OCI-LY3 (cell line): ENCODE results near the gene DSN1.
A peak's percentile ranks its signal among the peaks of the same experiment; 100 is the strongest.

Experiments
- H2AFZ ChIP-seq: fragments of 200-600, 300-600 bp; shearing (Covaris generic); 2 replicates; pipeline ENCODE4 v1.6.0; 2014; ENCODE audit warnings: antibody characterized with exemption, low read depth, low read length
- H3K27ac ChIP-seq: fragments of 200-600, 300-600 bp; sonication (generic); 2 replicates; pipeline ENCODE4 v1.5.1; 2014; ENCODE audit warnings: mild to moderate bottlenecking, low read length, moderate library complexity, mixed read lengths
- H3K27me3 ChIP-seq: fragments of 200-600, 300-600 bp; sonication (generic); 2 replicates; pipeline ENCODE4 v1.6.1; 2014; ENCODE audit warnings: low read depth, low read length, mixed read lengths
- H3K36me3 ChIP-seq: fragments of 200-600, 300-600 bp; sonication (generic); replicated peaks from 2 replicates; pipeline ENCODE3; 2014; ENCODE audit warnings: low read depth, low read length, mixed read lengths
- H3K4me1 ChIP-seq: fragments of 300-600, 200-600 bp; sonication (generic); 2 replicates; pipeline ENCODE4 v1.6.1; 2014; ENCODE audit warnings: low read length, mixed read lengths
- H3K4me2 ChIP-seq: fragments of 200-600, 300-600 bp; sonication (generic); 2 replicates; pipeline ENCODE4 v1.6.1; 2014; ENCODE audit warnings: low read length, mixed read lengths
- H3K4me3 ChIP-seq: fragments of 300-600, 200-600 bp; sonication (generic); 2 replicates; pipeline ENCODE4 v1.5.1; 2014; ENCODE audit warnings: antibody characterized with exemption, mild to moderate bottlenecking, low read length, moderate library complexity
- H3K79me2 ChIP-seq: fragments of 300-600, 200-600 bp; shearing (Covaris generic); 2 replicates; pipeline ENCODE4 v1.6.1; 2014; ENCODE audit warnings: mild to moderate bottlenecking, low read length, mixed read lengths
- H3K9ac ChIP-seq: fragments of 300-600, 200-600 bp; shearing (Covaris generic); 2 replicates; pipeline ENCODE4 v1.6.0; 2014; ENCODE audit warnings: mild to moderate bottlenecking, low read length, moderate library complexity
- H3K9me3 ChIP-seq: fragments of 200-600, 300-600 bp; shearing (Covaris generic); 2 replicates; pipeline ENCODE4 v1.6.1; 2014; ENCODE audit warnings: low read length, mixed read lengths; ENCODE audit not compliant: insufficient read depth
- H4K20me1 ChIP-seq: fragments of 200-600, 300-600 bp; sonication (generic); 2 replicates; pipeline ENCODE4 v1.6.1; 2016; ENCODE audit warnings: low read length, mixed read lengths; ENCODE audit not compliant: insufficient read depth
- CTCF ChIP-seq: fragments of 200-600, 300-600 bp; sonication (generic); IDR thresholded peaks from 2 replicates; pipeline ENCODE4 v1.5.1; 2014; ENCODE audit warnings: antibody characterized with exemption, low read length, low read depth
- EZH2phosphoT487 ChIP-seq: fragments of 200-600 bp; shearing (Covaris generic); IDR thresholded peaks from 2 replicates; pipeline ENCODE4 v1.6.1; 2018; ENCODE audit warnings: antibody characterized with exemption, mixed run types, low read depth

Gene DSN1

GRCh38 chr20:36775826-36776225, 2.3 kb upstream of the DSN1 start:
- H3K27ac ChIP-seq, result no peak overlapping the region
- TF ChIP-seq CTCF (no peak), EZH2phosphoT487 (no peak)
- H2AFZ ChIP-seq, result no peak overlapping the region
- no peaks in the 10 kb centered on the region for H3K27me3 ChIP-seq
- peaks cover 22% of the 10 kb centered on the region for H3K4me1 ChIP-seq
- no peak overlapping the region for H3K4me3 ChIP-seq
- H3K4me2 ChIP-seq, result no peak overlapping the region
- peaks cover under 1% of the 10 kb centered on the region for H3K36me3 ChIP-seq
- no peaks in the 10 kb centered on the region for H4K20me1 ChIP-seq
- H3K9me3 ChIP-seq, result no peaks in the 10 kb centered on the region
- H3K9ac ChIP-seq, result no peak overlapping the region
- H3K79me2 ChIP-seq, result peaks cover 10% of the 10 kb centered on the region

- Histone ChIP-seq H3K9me3 (no peaks in the 10 kb centered on the region), H3K4me2 (no peak overlapping the region), H3K27ac (no peak overlapping the region), H3K4me3 (no peak overlapping the region), H3K4me1 (peaks cover 22% of the 10 kb centered on the region), H4K20me1 (no peaks in the 10 kb centered on the region), H3K27me3 (no peaks in the 10 kb centered on the region), H3K9ac (no peak overlapping the region), H3K79me2 (peaks cover 10% of the 10 kb centered on the region), H2AFZ (no peak overlapping the region), H3K36me3 (peaks cover 5% of the 10 kb centered on the region)
- no peak for TF ChIP-seq CTCF
- no peak for TF ChIP-seq EZH2phosphoT487
These were observed 1.6 kb upstream of the DSN1 start for GRCh38 chr20:36775196-36775595.

GRCh38 chr20:36773107-36773596, 411 bp downstream of the DSN1 start:
- peak overlapping the region; percentile 47 for H2AFZ ChIP-seq

GRCh38 chr20:36770680-36771079, 2.9 kb downstream of the DSN1 start:
- peaks cover 7% of the 10 kb centered on the region for H3K36me3 ChIP-seq
- H3K9ac ChIP-seq, result no peak overlapping the region
- H3K79me2 ChIP-seq, result peaks cover 10% of the 10 kb centered on the region
- no peaks in the 10 kb centered on the region for H4K20me1 ChIP-seq
- H3K4me1 ChIP-seq, result peaks cover 22% of the 10 kb centered on the region
- H3K27me3 ChIP-seq, result no peaks in the 10 kb centered on the region
- TF ChIP-seq CTCF (no peak), EZH2phosphoT487 (no peak)
- no peak overlapping the region for H3K4me3 ChIP-seq
- H2AFZ ChIP-seq, result no peak overlapping the region
- H3K4me2 ChIP-seq, result no peak overlapping the region
- no peak overlapping the region for H3K27ac ChIP-seq
- H3K9me3 ChIP-seq, result no peaks in the 10 kb centered on the region

More at GRCh38 chr20:36773107-36773596, 411 bp downstream of the DSN1 start:
- Histone ChIP-seq H3K79me2 (peaks cover 10% of the 10 kb centered on the region), H3K4me3 (peak overlapping the region; percentile 82), H3K9me3 (no peaks in the 10 kb centered on the region), H3K36me3 (peaks cover 7% of the 10 kb centered on the region), H3K27ac (peak overlapping the region; percentile 29), H3K4me2 (peak overlapping the region; percentile 82), H3K27me3 (no peaks in the 10 kb centered on the region), H4K20me1 (no peaks in the 10 kb centered on the region), H3K4me1 (peaks cover 22% of the 10 kb centered on the region), H3K9ac (peak overlapping the region; percentile 98)
- TF ChIP-seq EZH2phosphoT487, result no peak
- TF ChIP-seq CTCF, result no peak
